Parathyroid adenoma (tissue), 2 donors: Measurements from ENCODE around the gene CPS1.

Experiments
- H2AFZ ChIP-seq: fragments of 300-600 bp; sonication (generic); one replicate; pipeline ENCODE4 v1.7.0; 2017; ENCODE audit warnings: antibody characterized with exemption, mild to moderate bottlenecking
- H3K27ac ChIP-seq: fragments of 300-600 bp; sonication (generic); one replicate; pipeline ENCODE4 v1.7.0; 2017
- H3K27me3 ChIP-seq: fragments of 300-600 bp; sonication (generic); one replicate; pipeline ENCODE4 v1.7.0; 2017; ENCODE audit warnings: low read length; ENCODE audit not compliant: control insufficient read depth, insufficient read depth
- H3K36me3 ChIP-seq: fragments of 300-600 bp; sonication (generic); one replicate; pipeline ENCODE4 v1.7.0; 2017; ENCODE audit warnings: low read length; ENCODE audit not compliant: control insufficient read depth, insufficient read depth
- H3K4me1 ChIP-seq: fragments of 300-600 bp; sonication (generic); one replicate; pipeline ENCODE4 v1.7.0; 2017; ENCODE audit warnings: control low read depth
- H3K4me2 ChIP-seq: fragments of 300-600 bp; sonication (generic); one replicate; pipeline ENCODE4 v1.7.0; 2017; ENCODE audit warnings: low read length
- H3K4me3 ChIP-seq: fragments of 300-600 bp; sonication (generic); one replicate; pipeline ENCODE4 v1.7.0; 2017; ENCODE audit warnings: low read depth, low read length
- H3K79me2 ChIP-seq: fragments of 300-600 bp; sonication (generic); one replicate; pipeline ENCODE4 v1.7.0; 2017; ENCODE audit warnings: control low read depth
- H3K9ac ChIP-seq: fragments of 300-600 bp; sonication (generic); one replicate; pipeline ENCODE4 v1.7.0; 2017; ENCODE audit warnings: mild to moderate bottlenecking
- H3K9me3 ChIP-seq: fragments of 300-600 bp; sonication (generic); one replicate; pipeline ENCODE4 v1.7.0; 2017; ENCODE audit warnings: low read length; ENCODE audit not compliant: control insufficient read depth
- TF ChIP-seq, protein P1 (sequence below): fragments of 300-600 bp; sonication (generic); IDR thresholded peaks from one replicate; pipeline ENCODE4 v1.7.0; 2017; ENCODE audit warnings: antibody characterized with exemption, mild to moderate bottlenecking
- donor health status: primary hyperparathyroidism.

Gene CPS1

DNA sequence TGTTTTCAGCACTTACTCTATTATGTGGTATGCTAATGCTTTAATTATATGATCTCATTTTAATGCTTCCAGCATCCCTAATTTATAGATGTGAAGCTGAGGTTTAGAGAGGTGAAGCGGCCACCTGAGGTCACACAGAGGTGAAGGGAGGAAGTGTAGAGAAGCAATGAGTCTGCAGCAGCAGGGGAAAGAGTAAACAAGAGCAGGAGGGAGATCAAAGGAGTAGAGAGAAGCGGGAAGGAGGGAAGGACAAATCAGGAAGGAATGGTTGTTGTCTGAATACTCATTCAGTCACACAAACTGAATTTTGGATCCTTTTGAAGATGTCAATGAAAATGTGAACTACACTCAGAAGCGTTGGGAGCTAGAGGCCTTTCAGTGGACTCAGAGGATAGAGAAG, 130.0 kb downstream of the CPS1 start:
- Histone ChIP-seq H3K9ac (no peak overlapping the region), H3K9me3 (no peaks in the 10 kb centered on the region), H3K27me3 (no peaks in the 10 kb centered on the region), H3K79me2 (no peaks in the 10 kb centered on the region), H3K27ac (no peak overlapping the region), H3K4me3 (no peak overlapping the region), H3K36me3 (no peaks in the 10 kb centered on the region), H3K4me1 (no peaks in the 10 kb centered on the region), H3K4me2 (no peak overlapping the region), H2AFZ (no peak overlapping the region)
- TF ChIP-seq, protein P1, sequence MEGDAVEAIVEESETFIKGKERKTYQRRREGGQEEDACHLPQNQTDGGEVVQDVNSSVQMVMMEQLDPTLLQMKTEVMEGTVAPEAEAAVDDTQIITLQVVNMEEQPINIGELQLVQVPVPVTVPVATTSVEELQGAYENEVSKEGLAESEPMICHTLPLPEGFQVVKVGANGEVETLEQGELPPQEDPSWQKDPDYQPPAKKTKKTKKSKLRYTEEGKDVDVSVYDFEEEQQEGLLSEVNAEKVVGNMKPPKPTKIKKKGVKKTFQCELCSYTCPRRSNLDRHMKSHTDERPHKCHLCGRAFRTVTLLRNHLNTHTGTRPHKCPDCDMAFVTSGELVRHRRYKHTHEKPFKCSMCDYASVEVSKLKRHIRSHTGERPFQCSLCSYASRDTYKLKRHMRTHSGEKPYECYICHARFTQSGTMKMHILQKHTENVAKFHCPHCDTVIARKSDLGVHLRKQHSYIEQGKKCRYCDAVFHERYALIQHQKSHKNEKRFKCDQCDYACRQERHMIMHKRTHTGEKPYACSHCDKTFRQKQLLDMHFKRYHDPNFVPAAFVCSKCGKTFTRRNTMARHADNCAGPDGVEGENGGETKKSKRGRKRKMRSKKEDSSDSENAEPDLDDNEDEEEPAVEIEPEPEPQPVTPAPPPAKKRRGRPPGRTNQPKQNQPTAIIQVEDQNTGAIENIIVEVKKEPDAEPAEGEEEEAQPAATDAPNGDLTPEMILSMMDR: no peak

DNA sequence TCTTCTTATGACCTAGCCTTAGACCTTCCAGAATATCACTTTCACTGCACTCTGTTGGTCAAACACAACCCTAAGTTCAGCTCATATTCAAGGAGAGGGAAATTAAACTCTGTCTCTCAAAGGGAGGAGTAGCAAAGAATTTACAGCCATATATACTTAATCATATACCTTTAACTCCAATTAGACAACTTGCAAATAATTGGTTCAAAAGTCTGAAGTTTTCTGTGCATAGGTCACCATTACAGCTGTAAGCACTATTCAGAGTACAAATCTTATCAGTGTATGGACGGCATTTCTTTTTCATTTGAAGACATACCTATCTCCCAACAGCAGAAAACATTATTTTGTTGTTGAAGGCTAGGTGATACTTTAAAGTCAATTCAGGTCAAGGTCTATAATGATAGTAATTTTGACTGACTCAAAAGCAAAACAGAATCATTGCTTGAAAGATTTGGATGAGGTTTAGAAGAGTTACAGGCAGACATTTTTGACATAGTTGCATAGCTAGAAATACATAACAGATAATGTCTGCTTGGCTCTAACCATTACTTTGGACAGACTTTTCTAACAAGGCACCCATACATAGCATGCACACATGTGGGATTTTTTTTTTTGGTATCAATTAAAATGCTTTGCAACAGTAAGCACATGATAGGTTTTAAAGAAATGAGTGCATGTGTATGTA, 131.5 kb downstream of the CPS1 start:
- Histone ChIP-seq H3K4me2 (no peak overlapping the region), H3K4me3 (no peak overlapping the region), H3K79me2 (no peaks in the 10 kb centered on the region), H2AFZ (no peak overlapping the region), H3K9ac (no peak overlapping the region), H3K36me3 (no peaks in the 10 kb centered on the region), H3K9me3 (no peaks in the 10 kb centered on the region), H3K27ac (no peak overlapping the region), H3K27me3 (no peaks in the 10 kb centered on the region), H3K4me1 (no peaks in the 10 kb centered on the region)
- TF ChIP-seq, protein P1: no peak

DNA sequence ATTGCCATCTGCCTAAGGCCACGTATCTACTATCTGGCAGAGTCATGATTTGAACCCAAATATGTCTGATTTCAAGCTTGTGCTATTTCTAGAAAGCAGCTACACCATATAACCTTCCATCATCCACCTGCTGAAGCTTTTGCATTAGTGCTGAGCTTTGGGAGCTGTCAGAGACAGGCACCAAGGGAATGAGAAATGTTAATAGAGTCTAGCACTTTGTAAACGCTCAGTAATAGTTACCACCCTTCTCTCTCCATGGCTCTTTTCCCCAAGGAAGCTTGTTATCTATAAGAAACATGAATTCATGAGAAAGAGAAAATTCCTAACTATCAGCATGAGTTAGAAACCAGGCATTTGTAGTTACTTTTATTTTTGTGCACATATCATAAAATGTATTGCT, 151.5 kb downstream of the CPS1 start:
- no peak overlapping the region for H3K4me3 ChIP-seq
- no peak overlapping the region for H2AFZ ChIP-seq
- no peak overlapping the region for H3K27ac ChIP-seq

DNA sequence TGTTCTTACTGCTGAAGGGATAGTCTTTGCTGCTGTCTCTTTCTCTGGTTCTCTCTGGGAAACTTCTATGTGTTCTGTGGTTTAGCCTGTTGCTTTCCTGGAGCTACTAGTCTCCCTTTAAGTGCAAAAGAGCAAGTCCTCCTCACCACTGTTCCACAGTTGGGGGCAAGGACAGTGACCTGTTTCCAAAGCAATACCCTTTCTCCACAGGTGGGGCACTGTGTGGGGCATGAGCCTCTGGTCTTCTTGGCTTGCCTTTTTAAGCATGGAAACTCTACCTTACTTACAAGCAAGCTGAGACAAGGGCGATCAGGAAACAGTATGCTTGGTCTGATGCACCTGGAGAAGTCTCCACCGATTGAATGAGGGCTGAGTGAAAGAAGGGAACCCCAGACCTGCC, 156.7 kb downstream of the CPS1 start:
- Histone ChIP-seq H3K27me3 (no peaks in the 10 kb centered on the region), H3K4me3 (no peak overlapping the region), H3K36me3 (no peaks in the 10 kb centered on the region), H3K27ac (no peak overlapping the region), H3K79me2 (no peaks in the 10 kb centered on the region), H3K9ac (no peak overlapping the region), H2AFZ (no peak overlapping the region), H3K4me1 (no peaks in the 10 kb centered on the region), H3K9me3 (no peaks in the 10 kb centered on the region), H3K4me2 (no peak overlapping the region)
- TF ChIP-seq, protein P1: no peak

More for the DNA sequence above, 151.5 kb downstream of the CPS1 start:
- Histone ChIP-seq H3K4me2 (no peak overlapping the region), H3K4me1 (no peaks in the 10 kb centered on the region), H3K9me3 (no peaks in the 10 kb centered on the region), H3K27me3 (no peaks in the 10 kb centered on the region), H3K36me3 (no peaks in the 10 kb centered on the region), H3K79me2 (no peaks in the 10 kb centered on the region), H3K9ac (no peak overlapping the region)
- TF ChIP-seq, protein P1: no peak

DNA sequence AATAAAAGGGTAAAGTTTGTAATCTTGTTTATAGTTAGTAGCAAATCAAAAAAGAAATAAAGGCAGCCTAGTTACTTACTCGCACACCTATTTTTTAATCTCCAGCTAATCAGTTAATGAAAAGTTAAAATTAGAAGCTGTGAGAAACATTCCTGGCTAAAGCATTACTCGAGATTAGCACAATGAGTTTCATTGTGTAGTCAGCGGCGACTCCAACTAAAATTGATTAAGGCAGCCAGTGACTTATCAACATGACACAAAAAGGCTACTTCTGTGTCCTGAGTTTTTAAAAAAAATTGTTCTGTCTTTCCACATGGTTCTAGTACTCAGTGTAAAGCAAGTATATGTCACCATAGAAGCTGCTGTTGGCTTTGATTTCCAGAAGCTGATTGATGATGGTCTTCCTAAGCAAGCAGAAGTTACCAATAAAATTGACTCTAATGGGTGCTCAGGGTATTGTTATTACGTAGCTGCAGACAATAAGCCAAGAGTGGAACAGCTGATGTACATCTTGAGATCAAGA, 159.2 kb downstream of the CPS1 start:
- no peaks in the 10 kb centered on the region for H3K9me3 ChIP-seq
- H3K4me3 ChIP-seq: no peak overlapping the region
- H3K27me3 ChIP-seq: no peaks in the 10 kb centered on the region
- no peaks in the 10 kb centered on the region for H3K36me3 ChIP-seq
- TF ChIP-seq, protein P1: no peak
- H3K79me2 ChIP-seq: no peaks in the 10 kb centered on the region
- no peak overlapping the region for H3K9ac ChIP-seq
- H3K4me1 ChIP-seq: no peaks in the 10 kb centered on the region
- H2AFZ ChIP-seq: no peak overlapping the region
- H3K27ac ChIP-seq: no peak overlapping the region
- no peak overlapping the region for H3K4me2 ChIP-seq
